Smooth muscle cell (in vitro differentiated cells): ENCODE results near the gene POR. TPM values are rescaled to one million over a fixed set of nuclear protein-coding genes. Genes with fewer than 3 reads are reported as not detected.

Source experiments
- DNase-seq: peaks from one replicate; lab custom pipeline; 2025; ENCODE audit not compliant: unreplicated experiment; lab: John Stamatoyannopoulos, UW
- H2AFZ ChIP-seq: fragments of 200-600 bp; sonication (generic); 2 replicates; pipeline ENCODE4 v1.6.0; 2016; ENCODE audit warnings: antibody characterized with exemption, low read depth, mild to moderate bottlenecking
- H3F3A ChIP-seq: fragments of 200-600 bp; sonication (generic); 2 replicates; pipeline ENCODE4 v1.6.0; 2017; ENCODE audit warnings: antibody characterized with exemption, low read depth
- H3K27ac ChIP-seq: fragments of 200-600 bp; sonication (generic); 2 replicates; pipeline ENCODE4 v1.5.1; 2016; ENCODE audit warnings: low read depth, mild to moderate bottlenecking
- H3K27me3 ChIP-seq: fragments of 200-600 bp; sonication (generic); 2 replicates; pipeline ENCODE4 v1.6.1; 2016; ENCODE audit warnings: low read depth, mild to moderate bottlenecking
- H3K36me3 ChIP-seq: fragments of 200-600 bp; sonication (generic); 2 replicates; pipeline ENCODE4 v1.5.1; 2016; ENCODE audit warnings: low read depth
- H3K4me1 ChIP-seq: fragments of 200-600 bp; sonication (generic); 2 replicates; pipeline ENCODE4 v1.5.1; 2016; ENCODE audit warnings: low read depth
- H3K4me2 ChIP-seq: fragments of 200-600 bp; sonication (generic); 2 replicates; pipeline ENCODE4 v1.6.0; 2016; ENCODE audit warnings: mild to moderate bottlenecking
- H3K4me3 ChIP-seq: fragments of 200-600 bp; sonication (generic); 2 replicates; pipeline ENCODE4 v1.5.1; 2016; ENCODE audit warnings: mild to moderate bottlenecking
- H3K79me2 ChIP-seq: fragments of 200-600 bp; sonication (generic); 2 replicates; pipeline ENCODE4 v1.6.0; 2016; ENCODE audit warnings: low read depth, mild to moderate bottlenecking
- H3K9ac ChIP-seq: fragments of 200-600 bp; sonication (generic); 2 replicates; pipeline ENCODE4 v1.6.0; 2016; ENCODE audit warnings: low read depth
- H3K9me3 ChIP-seq: fragments of 200-600 bp; sonication (generic); replicated peaks from 2 replicates; pipeline ENCODE4 v1.5.1; 2016; ENCODE audit warnings: low read depth
- H4K20me1 ChIP-seq: fragments of 200-600 bp; sonication (generic); 2 replicates; pipeline ENCODE4 v1.6.0; 2016; ENCODE audit warnings: low read depth
- WGBS: methylation state at CpG from one replicate; pipeline ENCODE4 v1.1.7; 2016; ENCODE audit warnings: low lambda C conversion rate; 5-methylcytosine and 5-hydroxymethylcytosine counted together
- polyA plus RNA-seq: library from polyadenylated mRNA; unstranded; fragments of >200 nt; fragmentation: Nextera tagmentation; extraction: Ambion mirVana; gene quantifications from 2 replicates; pipeline ENCODE4 v1.2.1, GENCODE V29; 2016
- total RNA-seq: library from RNA; depleted of rRNA; stranded (reverse); fragments of >200 nt; gene quantifications from 2 replicates; pipeline ENCODE4 v1.2.3, GENCODE V29; 2014
- TF ChIP-seq, protein P1 (sequence below): fragments of 200-600 bp; sonication (generic); IDR thresholded peaks from 2 replicates; pipeline ENCODE4 v1.5.1; 2017; ENCODE audit warnings: borderline replicate concordance, mild to moderate bottlenecking, antibody characterized with exemption; ENCODE audit not compliant: insufficient read depth, poor library complexity, severe bottlenecking

Gene POR
- total and polyA plus RNA-seq, 2 experiments from 2014 or later = 46.7 to 52.7 TPM

DNA sequence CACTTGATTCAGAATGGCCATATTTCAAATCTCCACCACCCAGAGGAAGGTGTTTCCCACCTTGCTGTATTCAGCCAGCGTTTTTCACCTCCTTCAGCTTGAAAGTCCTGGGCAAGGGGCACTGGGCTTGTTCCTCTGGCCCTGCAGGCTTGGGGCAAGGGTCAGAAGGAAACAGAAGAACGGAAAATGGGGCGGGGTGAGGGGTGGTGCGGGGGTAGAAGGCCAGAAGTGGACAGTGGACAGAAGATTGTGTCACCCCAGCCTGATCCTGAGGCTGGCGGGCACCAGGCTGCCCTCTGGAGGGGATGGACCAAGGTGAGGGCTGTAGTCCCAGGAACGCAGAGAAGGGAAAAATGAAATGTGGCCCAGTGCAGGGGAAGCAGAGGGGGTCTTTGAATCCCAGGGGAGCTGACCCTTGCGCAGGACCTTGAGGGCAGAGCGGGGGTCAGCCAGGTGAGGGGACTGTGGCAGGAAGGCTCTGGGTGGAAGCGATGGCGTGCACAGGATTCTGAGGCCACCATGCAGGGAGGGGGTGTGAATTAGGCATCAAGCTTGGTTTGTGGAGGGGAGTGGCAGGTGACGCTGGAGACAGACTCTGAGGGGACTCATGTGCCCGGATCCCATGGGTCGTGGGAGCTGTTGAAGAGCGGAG lies 56.5 kb downstream of the POR start:
- Histone ChIP-seq H3K36me3 (no peaks in the 10 kb centered on the region), H3F3A (no peaks in the 10 kb centered on the region), H3K4me1 (no peaks in the 10 kb centered on the region), H3K27me3 (no peaks in the 10 kb centered on the region), H3K79me2 (no peaks in the 10 kb centered on the region), H3K9ac (no peak overlapping the region), H3K4me3 (no peak overlapping the region), H3K4me2 (no peak overlapping the region), H4K20me1 (peaks cover 5% of the 10 kb centered on the region), H3K9me3 (no peaks in the 10 kb centered on the region), H2AFZ (no peak overlapping the region), H3K27ac (no peak overlapping the region)
- TF ChIP-seq, protein P1, sequence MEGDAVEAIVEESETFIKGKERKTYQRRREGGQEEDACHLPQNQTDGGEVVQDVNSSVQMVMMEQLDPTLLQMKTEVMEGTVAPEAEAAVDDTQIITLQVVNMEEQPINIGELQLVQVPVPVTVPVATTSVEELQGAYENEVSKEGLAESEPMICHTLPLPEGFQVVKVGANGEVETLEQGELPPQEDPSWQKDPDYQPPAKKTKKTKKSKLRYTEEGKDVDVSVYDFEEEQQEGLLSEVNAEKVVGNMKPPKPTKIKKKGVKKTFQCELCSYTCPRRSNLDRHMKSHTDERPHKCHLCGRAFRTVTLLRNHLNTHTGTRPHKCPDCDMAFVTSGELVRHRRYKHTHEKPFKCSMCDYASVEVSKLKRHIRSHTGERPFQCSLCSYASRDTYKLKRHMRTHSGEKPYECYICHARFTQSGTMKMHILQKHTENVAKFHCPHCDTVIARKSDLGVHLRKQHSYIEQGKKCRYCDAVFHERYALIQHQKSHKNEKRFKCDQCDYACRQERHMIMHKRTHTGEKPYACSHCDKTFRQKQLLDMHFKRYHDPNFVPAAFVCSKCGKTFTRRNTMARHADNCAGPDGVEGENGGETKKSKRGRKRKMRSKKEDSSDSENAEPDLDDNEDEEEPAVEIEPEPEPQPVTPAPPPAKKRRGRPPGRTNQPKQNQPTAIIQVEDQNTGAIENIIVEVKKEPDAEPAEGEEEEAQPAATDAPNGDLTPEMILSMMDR = no peak
- WGBS = 97% methylated on average over 14 of the region's 14 CpGs
- no peak for DNase-seq

DNA sequence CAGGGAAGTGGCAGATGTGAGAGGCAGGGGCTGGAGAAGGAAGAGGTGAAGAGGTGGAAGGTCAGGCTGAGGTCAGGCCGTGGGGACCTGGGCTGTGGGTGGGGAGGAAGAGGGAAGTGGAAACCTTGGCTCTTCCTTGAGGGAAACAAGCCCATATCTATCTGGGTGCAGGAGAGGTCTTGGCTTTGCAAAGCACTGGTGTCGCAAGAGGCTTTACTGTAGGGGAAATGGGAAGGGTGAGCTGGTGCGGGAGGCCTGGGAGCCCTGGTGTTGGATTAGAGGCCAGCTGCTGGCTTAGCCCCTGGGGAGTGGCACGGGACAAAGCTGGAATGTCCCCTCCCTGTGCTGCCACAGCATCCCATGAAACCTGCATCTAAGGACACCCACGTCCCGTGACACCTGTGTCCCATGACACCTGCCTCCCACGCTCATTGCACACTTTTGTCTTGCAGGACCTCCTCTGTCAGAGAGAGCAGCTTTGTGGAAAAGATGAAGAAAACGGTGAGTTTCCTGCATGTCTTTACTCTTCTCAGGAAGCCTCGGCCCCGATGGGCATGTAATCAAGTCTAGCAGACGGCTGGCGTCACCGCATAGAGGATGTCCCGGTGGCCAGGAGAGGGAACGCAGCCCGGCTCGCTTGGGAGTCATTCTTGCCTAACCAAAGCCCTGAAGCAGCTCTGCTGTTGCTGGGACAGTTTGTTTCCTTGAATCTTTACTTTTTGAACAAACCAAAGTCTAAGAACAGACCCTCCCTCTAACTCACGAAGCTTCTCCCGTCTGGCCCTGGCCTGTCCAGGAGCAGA lies 57.2 kb downstream of the POR start:
- TF ChIP-seq, protein P1 = peak; percentile 4
- no peaks in the 10 kb centered on the region for H3K27me3 ChIP-seq
- H3K36me3 ChIP-seq = no peaks in the 10 kb centered on the region
- DNase-seq = no peak
- H3K4me1 ChIP-seq = no peaks in the 10 kb centered on the region
- no peaks in the 10 kb centered on the region for H3K9me3 ChIP-seq
- H3K4me3 ChIP-seq = no peak overlapping the region
- no peak overlapping the region for H3K27ac ChIP-seq
- H4K20me1 ChIP-seq = peaks cover 5% of the 10 kb centered on the region
- H3K9ac ChIP-seq = no peak overlapping the region
- 84% methylated on average over 19 of the region's 19 CpGs for WGBS
- H3F3A ChIP-seq = no peaks in the 10 kb centered on the region
- H3K79me2 ChIP-seq = no peaks in the 10 kb centered on the region
- H2AFZ ChIP-seq = no peak overlapping the region
- H3K4me2 ChIP-seq = no peak overlapping the region

DNA sequence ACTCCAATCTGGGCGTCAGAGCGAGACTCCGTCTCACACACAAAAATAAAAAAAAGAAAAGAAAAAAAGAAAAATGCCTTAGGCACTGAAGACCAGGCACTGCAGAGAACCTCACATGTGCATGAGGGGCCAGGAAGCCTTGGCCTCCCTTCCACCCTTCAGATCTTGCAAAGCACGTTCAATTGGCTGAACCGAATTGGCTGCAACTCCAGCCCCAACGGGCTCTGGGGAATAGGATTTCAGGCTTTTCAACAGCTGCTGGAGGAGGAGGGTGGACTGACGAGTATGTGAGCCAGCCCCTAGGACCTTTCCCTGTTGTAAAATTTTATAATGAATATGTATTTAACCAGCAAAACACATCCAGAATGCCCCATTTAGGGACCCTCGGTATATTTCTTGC lies 62.8 kb downstream of the POR start:
- DNase-seq = no peak
- H3K4me3 ChIP-seq = no peak overlapping the region
- H3K4me2 ChIP-seq = no peak overlapping the region
- H2AFZ ChIP-seq = no peak overlapping the region
- H3K9me3 ChIP-seq = no peaks in the 10 kb centered on the region
- H3K4me1 ChIP-seq = no peaks in the 10 kb centered on the region
- no peak overlapping the region for H3K27ac ChIP-seq
- H4K20me1 ChIP-seq = no peaks in the 10 kb centered on the region
- no peaks in the 10 kb centered on the region for H3K79me2 ChIP-seq
- TF ChIP-seq, protein P1 = no peak
- H3K36me3 ChIP-seq = no peaks in the 10 kb centered on the region
- no peak overlapping the region for H3K9ac ChIP-seq
- WGBS = 89% methylated on average over 8 of the region's 8 CpGs
- H3K27me3 ChIP-seq = no peaks in the 10 kb centered on the region
- no peaks in the 10 kb centered on the region for H3F3A ChIP-seq
